Keratinocyte (primary cell): ENCODE measurements around the gene PMPCB. TPM values are rescaled to one million over a fixed set of nuclear protein-coding genes. Genes with fewer than 3 reads are reported as not detected.

ENCODE experiments used
- DNase-seq: peaks from one replicate; pipeline ENCODE4 v3.0.0-alpha.2; 2011; ENCODE audit warnings: low read depth, missing footprints, low spot score
- FAIRE-seq: peaks from 2 replicates; lab custom pipeline; 2011; peaks lifted over from hg19 to GRCh38; lab: Jason Lieb, UNC
- H2AFZ ChIP-seq: 2 replicates; pipeline ENCODE4 v1.6.0; 2012; ENCODE audit warnings: low read length, control low read depth, inconsistent platforms; ENCODE audit not compliant: control insufficient read depth
- H3K27ac ChIP-seq: 2 replicates; pipeline ENCODE4 v1.5.1; 2011; ENCODE audit warnings: low read length; ENCODE audit not compliant: control insufficient read depth, insufficient read depth
- H3K27me3 ChIP-seq: 3 replicates; pipeline ENCODE4 v1.6.0; 2011; ENCODE audit warnings: low read length; ENCODE audit not compliant: control insufficient read depth, insufficient read depth; ENCODE audit errors: extremely low read depth
- H3K36me3 ChIP-seq, 2 experiments: 2 replicates in 1 of 2; 3 replicates in 1 of 2; pipeline ENCODE4 v1.5.1; 2011; ENCODE audit warnings: low read length in 2 of 2, mild to moderate bottlenecking in 1 of 2; ENCODE audit not compliant: control insufficient read depth in 2 of 2, insufficient read depth in 2 of 2; ENCODE audit errors: extremely low read depth in 1 of 2
- H3K4me1 ChIP-seq: 3 replicates; pipeline ENCODE4 v1.5.1; 2011; ENCODE audit warnings: low read length; ENCODE audit not compliant: control insufficient read depth, insufficient read depth; ENCODE audit errors: extremely low read depth
- H3K4me2 ChIP-seq: 3 replicates; pipeline ENCODE4 v1.6.0; 2011; ENCODE audit warnings: low read depth, low read length; ENCODE audit not compliant: control insufficient read depth, insufficient read depth; ENCODE audit errors: extremely low read depth
- H3K4me3 ChIP-seq, 3 experiments: fragments of 200-600 bp in 1 of 3; sonication (generic) in 1 of 3; 2 replicates in 2 of 3; 3 replicates in 1 of 3; pipeline ENCODE4 v1.5.1; 2011 to 2016; ENCODE audit warnings: low read length in 3 of 3, mild to moderate bottlenecking in 3 of 3, control low read depth in 2 of 3, inconsistent platforms in 1 of 3, low read depth in 1 of 3, mixed read lengths in 1 of 3, mixed run types in 1 of 3, moderate library complexity in 1 of 3; ENCODE audit not compliant: control insufficient read depth in 2 of 3, insufficient read depth in 2 of 3; ENCODE audit errors: extremely low read depth in 1 of 3
- H3K79me2 ChIP-seq: 2 replicates; pipeline ENCODE4 v1.6.0; 2012; ENCODE audit warnings: low read length; ENCODE audit not compliant: control insufficient read depth, insufficient read depth
- H3K9ac ChIP-seq: 3 replicates; pipeline ENCODE4 v1.6.0; 2011; ENCODE audit warnings: low read length; ENCODE audit not compliant: control insufficient read depth, insufficient read depth; ENCODE audit errors: extremely low read depth
- H3K9me1 ChIP-seq: 3 replicates; pipeline ENCODE4 v1.6.0; 2011; ENCODE audit warnings: low read length; ENCODE audit not compliant: control insufficient read depth, insufficient read depth; ENCODE audit errors: extremely low read depth
- H3K9me3 ChIP-seq: 2 replicates; pipeline ENCODE4 v1.5.1; 2012; ENCODE audit warnings: low read depth, low read length; ENCODE audit not compliant: control insufficient read depth
- H4K20me1 ChIP-seq: 3 replicates; pipeline ENCODE4 v1.6.0; 2011; ENCODE audit warnings: low read length; ENCODE audit not compliant: control insufficient read depth, insufficient read depth; ENCODE audit errors: extremely low read depth
- EZH2 ChIP-seq: IDR thresholded peaks from one replicate; pipeline ENCODE4 v1.6.1; 2012; ENCODE audit warnings: inconsistent platforms, mild to moderate bottlenecking, low read length, moderate library complexity
- dilution Hi-C: fragments of 300-500 bp; cut with MboI; formaldehyde crosslinking; loops from one replicate; pipeline ENCODE4 v1.7.0; 2020; ENCODE audit warnings: low sequenced_read_pairs; ENCODE audit not compliant: extremely low pct_ligation_motif_present
- polyA plus RNA-seq, 5 experiments: library from polyadenylated mRNA; depleted of rRNA in 3 of 5; stranded (reverse) in 3 of 5; stranded (forward) in 1 of 5; unstranded in 1 of 5; fragments of >200 nt; gene quantifications; 1 replicate in 1 of 5; 2 replicates in 3 of 5; 3 replicates in 1 of 5; pipeline versions ENCODE4 v1.2.1 to v1.2.3, GENCODE V29; 2011 to 2012; ENCODE audit warnings: missing spikeins in 2 of 5, low read depth in 1 of 5, low replicate concordance in 1 of 5
- TF ChIP-seq, protein P1 (sequence below), 3 experiments: IDR thresholded peaks in 1 of 3; conservative IDR thresholded peaks in 1 of 3; optimal IDR thresholded peaks in 1 of 3; 2 replicates in 2 of 3; 3 replicates in 1 of 3; pipeline versions ENCODE3 to v1.5.1; 2011; ENCODE audit warnings: low read length in 3 of 3, mild to moderate bottlenecking in 3 of 3, moderate library complexity in 2 of 3, control low read depth in 1 of 3, inconsistent platforms in 1 of 3; ENCODE audit not compliant: insufficient read depth in 2 of 3; ENCODE audit errors: extremely low read depth in 1 of 3

The PMPCB gene
- polyA plus RNA-seq, 1 donor (not counting 4 experiments of a cell fraction or from before 2014, with no cell fraction given), result 79.2 TPM

DNA sequence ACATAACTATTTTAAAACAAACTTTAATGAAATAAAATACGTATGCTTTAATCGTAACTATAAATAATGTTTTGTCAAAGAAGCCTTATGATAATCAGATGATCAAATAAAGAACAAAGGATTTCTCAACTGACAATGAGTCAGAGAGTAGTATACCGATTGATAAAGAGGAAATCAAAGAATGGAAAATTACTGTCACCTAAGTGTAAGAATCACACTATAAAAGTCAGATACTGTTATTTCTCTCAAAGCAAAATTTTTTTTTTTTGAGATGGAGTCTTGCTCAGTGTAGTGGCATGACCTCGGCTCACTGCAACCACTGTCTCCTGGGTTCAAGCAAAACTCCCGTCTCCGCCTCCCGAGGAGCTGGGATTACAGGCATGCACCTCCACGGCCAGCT is 28.5 kb downstream of the PMPCB start:
- dilution Hi-C loops, result no loop called here
- TF ChIP-seq EZH2, result no peak
- TF ChIP-seq, protein P1, sequence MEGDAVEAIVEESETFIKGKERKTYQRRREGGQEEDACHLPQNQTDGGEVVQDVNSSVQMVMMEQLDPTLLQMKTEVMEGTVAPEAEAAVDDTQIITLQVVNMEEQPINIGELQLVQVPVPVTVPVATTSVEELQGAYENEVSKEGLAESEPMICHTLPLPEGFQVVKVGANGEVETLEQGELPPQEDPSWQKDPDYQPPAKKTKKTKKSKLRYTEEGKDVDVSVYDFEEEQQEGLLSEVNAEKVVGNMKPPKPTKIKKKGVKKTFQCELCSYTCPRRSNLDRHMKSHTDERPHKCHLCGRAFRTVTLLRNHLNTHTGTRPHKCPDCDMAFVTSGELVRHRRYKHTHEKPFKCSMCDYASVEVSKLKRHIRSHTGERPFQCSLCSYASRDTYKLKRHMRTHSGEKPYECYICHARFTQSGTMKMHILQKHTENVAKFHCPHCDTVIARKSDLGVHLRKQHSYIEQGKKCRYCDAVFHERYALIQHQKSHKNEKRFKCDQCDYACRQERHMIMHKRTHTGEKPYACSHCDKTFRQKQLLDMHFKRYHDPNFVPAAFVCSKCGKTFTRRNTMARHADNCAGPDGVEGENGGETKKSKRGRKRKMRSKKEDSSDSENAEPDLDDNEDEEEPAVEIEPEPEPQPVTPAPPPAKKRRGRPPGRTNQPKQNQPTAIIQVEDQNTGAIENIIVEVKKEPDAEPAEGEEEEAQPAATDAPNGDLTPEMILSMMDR (optimal IDR thresholded peaks at IDR 0.05 in 1 of 3, IDR thresholded peaks at IDR 0.05 in 1 of 3, conservative IDR thresholded peaks at IDR 0.05 in 1 of 3; ENCODE audit: extremely low read depth in 1 of 3, insufficient read depth in 2 of 3, low read length in 3 of 3), result no peak
- H3K9ac ChIP-seq, result no peak overlapping the region
- FAIRE-seq (no peak), DNase-seq (no peak)
- no peak overlapping the region for H2AFZ ChIP-seq
- H3K9me1 ChIP-seq, result no peaks in the 10 kb centered on the region
- H4K20me1 ChIP-seq, result no peaks in the 10 kb centered on the region
- H3K79me2 ChIP-seq, result peaks cover 3% of the 10 kb centered on the region
- no peak overlapping the region for H3K4me2 ChIP-seq
- H3K4me3 ChIP-seq, result no peak overlapping the region
- no peaks in the 10 kb centered on the region for H3K4me1 ChIP-seq
- H3K27me3 ChIP-seq, result no peaks in the 10 kb centered on the region
- H3K9me3 ChIP-seq, result no peaks in the 10 kb centered on the region
- no peak overlapping the region for H3K27ac ChIP-seq
- peaks cover 10 to 14% of the 10 kb centered on the region in 2 experiments for H3K36me3 ChIP-seq

DNA sequence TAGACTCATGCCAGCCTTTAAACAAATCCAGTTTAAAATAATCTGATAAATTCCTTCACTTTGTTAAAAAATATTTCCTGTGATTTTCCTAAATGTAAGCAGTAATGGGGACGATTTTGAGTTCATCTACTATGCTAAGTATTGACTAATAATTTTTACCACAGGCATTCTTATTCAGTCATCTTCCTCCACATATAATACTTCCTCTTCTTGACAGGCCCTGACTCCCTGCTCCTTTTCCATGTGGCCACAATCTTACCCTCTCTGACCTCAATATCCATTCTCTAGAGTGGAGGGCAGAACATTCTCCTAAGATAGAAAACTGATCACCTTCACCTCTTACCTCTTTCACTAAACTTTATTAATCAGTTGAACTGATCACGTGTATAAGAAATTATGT is 39.5 kb downstream of the PMPCB start:
- no peaks in the 10 kb centered on the region for H3K27me3 ChIP-seq
- DNase-seq (no peak), FAIRE-seq (no peak)
- H3K4me2 ChIP-seq, result no peak overlapping the region
- TF ChIP-seq, protein P1 (optimal IDR thresholded peaks at IDR 0.05 in 1 of 3, IDR thresholded peaks at IDR 0.05 in 1 of 3, conservative IDR thresholded peaks at IDR 0.05 in 1 of 3; ENCODE audit: extremely low read depth in 1 of 3, insufficient read depth in 2 of 3, low read length in 3 of 3), result no peak
- no peak for TF ChIP-seq EZH2
- no peaks in the 10 kb centered on the region for H3K4me1 ChIP-seq
- H3K9me1 ChIP-seq, result no peaks in the 10 kb centered on the region
- no peak overlapping the region for H2AFZ ChIP-seq
- no peak overlapping the region for H3K27ac ChIP-seq
- H3K9ac ChIP-seq, result no peak overlapping the region
- dilution Hi-C loops, result no loop called here
- peaks cover 64% of the 10 kb centered on the region for H3K79me2 ChIP-seq
- no peak overlapping the region for H3K4me3 ChIP-seq
- H3K9me3 ChIP-seq, result no peaks in the 10 kb centered on the region
- H3K36me3 ChIP-seq, result peaks cover 18 to 37% of the 10 kb centered on the region in 2 experiments
- no peaks in the 10 kb centered on the region for H4K20me1 ChIP-seq
